AG10803 (cell line): ENCODE data around the gene DMD.

ENCODE experiments used
- DNase-seq: peaks from one replicate; pipeline ENCODE4 v3.0.0; 2010; ENCODE audit warnings: low read depth
- H3K4me3 ChIP-seq: 2 replicates; pipeline ENCODE4 v1.5.1; 2011; ENCODE audit warnings: mild to moderate bottlenecking, low read length, control low read depth
- CTCF ChIP-seq: conservative IDR thresholded peaks from 2 replicates; pipeline ENCODE4 v1.5.1; 2011; ENCODE audit warnings: mild to moderate bottlenecking, low read length, control low read depth, inconsistent platforms

The DMD gene

GRCh38 chrX:33132569-33132968 lies 78.8 kb downstream of the DMD start:
- no peak for TF ChIP-seq CTCF
- DNase-seq: no peak
- H3K4me3 ChIP-seq: no peak overlapping the region

DNA sequence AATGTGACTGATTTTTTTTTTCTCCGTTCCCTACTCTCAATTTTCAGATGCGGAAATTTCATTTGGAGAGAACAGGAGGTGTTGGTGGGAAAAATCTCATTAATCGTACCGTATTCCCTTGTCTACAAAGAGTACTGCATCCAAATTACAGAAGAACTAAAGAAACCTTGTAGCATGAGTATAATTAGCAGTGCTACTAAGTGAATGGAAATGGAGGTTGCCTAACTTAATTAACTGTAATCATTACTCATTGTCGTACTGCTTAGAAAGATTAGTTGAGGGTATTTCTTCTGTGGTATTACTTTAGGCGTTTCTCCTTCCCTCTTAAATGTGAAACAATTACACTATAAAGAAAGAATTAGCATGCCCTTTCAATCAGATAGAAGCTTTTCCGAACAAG lies 81.7 kb downstream of the DMD start:
- no peak overlapping the region for H3K4me3 ChIP-seq
- DNase-seq: no peak
- TF ChIP-seq CTCF: no peak

- no peak for DNase-seq
- no peak for TF ChIP-seq CTCF
- no peak overlapping the region for H3K4me3 ChIP-seq
These were observed 83.1 kb downstream of the DMD start for GRCh38 chrX:33128048-33128805.

DNA sequence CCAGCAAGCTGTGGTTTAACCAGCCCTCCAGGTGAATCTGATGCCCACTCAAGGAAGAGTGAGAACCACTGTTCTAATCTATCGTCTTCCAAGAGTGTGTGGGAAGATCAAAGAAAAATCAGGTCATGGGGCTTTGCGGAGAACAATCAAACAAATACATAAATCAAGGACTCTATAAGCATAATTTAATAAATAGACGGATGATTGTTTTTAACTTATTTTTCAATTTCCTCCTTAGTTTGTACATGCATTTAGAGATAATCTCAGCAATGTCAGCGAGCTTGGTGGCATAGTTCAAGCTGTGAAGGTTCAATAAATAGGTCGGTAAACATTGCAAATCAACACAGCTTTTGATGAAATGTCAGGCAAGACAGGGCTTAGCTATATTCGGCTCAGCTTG lies 84.9 kb downstream of the DMD start:
- no peak for TF ChIP-seq CTCF
- no peak for DNase-seq
- H3K4me3 ChIP-seq: no peak overlapping the region

DNA sequence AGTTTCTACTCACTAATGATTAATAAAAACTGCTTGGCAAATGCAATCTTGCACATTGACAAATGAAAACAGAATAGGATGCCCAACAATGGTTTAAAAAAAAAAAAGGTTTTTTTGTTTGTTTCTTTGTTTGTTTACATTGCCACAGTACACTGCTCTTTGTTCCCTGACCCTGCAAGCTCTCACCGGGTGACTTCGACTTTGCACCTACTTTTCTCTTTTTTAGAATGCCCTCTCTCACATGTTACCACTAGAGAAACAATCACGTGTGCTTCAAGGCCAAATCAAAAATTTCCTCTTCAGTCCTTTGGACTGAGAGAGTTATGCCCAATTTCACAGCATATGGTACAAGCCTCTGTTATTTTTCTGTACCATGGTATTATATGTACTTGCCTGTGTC lies 101.5 kb downstream of the DMD start:
- no peak for TF ChIP-seq CTCF
- H3K4me3 ChIP-seq: no peak overlapping the region
- DNase-seq: no peak

DNA sequence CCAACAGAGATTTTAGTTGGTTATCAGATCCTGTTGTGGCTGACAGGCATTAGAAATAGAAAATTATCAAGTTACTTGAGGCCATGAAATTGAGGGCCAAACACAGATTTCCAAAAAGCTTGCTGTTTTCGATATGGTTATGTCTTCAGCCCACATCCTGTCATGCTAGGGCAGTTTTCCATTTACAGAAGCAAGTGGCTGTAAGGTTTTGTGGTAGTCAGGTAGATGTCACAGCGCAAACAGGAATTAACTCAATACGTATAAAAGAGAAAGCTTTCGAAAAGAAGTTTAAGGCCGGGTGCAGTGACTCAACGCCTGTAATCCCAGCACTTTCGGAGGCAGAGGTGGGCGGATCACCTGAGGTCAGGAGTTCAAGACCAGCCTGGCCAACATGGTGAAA lies 104.6 kb downstream of the DMD start:
- no peak for TF ChIP-seq CTCF
- DNase-seq: no peak
- H3K4me3 ChIP-seq: no peak overlapping the region

DNA sequence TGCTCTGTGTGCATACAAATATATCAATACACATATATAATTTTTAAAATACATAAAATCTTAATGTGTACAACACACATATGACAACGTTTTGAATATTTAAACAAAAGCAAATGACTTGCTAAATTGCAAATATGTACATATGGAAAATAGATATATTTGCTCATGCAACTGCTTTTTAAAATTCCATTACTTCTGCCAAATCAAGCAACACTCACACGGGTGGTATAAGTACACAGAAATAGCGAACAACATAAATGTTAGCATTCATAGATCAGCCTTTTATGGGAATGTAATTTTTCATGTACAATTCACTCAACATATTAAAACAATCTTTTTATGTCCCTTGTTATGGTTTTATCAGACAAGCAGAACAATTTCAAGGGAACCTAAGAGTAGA lies 116.3 kb downstream of the DMD start:
- H3K4me3 ChIP-seq: no peak overlapping the region
- no peak for TF ChIP-seq CTCF
- DNase-seq: no peak
